ENCODE results near the gene FAM136A.
"Not testable (repeated sequence)": the region's sequence is repeated elsewhere in the genome, so short reads cannot be mapped to it uniquely, and the experiment has no call there.

FAM136A gene

DNA sequence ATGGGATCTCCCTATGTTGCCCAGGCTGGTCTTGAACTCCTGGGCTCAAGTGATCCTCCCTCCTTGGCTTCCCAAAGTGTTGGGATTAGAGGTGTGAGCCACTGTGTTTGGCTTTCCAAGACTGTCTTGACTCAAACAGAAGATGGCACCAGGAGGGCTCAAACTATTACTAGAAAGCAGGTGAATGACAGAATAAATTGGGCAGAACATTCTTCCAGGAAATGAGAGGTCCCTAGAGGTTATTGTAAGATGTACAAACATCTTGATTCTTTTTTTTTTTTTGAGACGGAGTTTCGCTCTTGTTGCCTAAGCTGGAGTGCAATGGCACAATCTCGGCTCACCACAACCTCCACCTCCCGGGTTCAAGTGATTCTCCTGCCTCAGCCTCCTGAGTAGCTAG lies 4.0 kb downstream of the FAM136A start:
- not testable (repeated sequence) for H4K8ac ChIP-seq (ENCODE audit: low read depth, low read length); H3K18ac ChIP-seq (ENCODE audit: low read length); H2BK15ac ChIP-seq (replicated peaks; ENCODE audit: low read depth); H4K5ac ChIP-seq (ENCODE audit: low read length); H3K36me3 ChIP-seq (ENCODE audit: control insufficient read depth, insufficient read depth, low read length); H3K4me2 ChIP-seq (ENCODE audit: low read length); H3K4ac ChIP-seq (ENCODE audit: low read depth, low read length); H3K27me3 ChIP-seq (ENCODE audit: insufficient read depth, low read length, poor library complexity); H2AK5ac ChIP-seq (ENCODE audit: low read length); H2BK5ac ChIP-seq (ENCODE audit: low read length); H3K4me1 ChIP-seq (ENCODE audit: control insufficient read depth, low read depth, low read length); H3K4me3 ChIP-seq (ENCODE audit: low read length); H3K79me2 ChIP-seq (ENCODE audit: control insufficient read depth, insufficient read depth, low read length); H3K79me1 ChIP-seq (ENCODE audit: low read length); H3K27ac ChIP-seq (ENCODE audit: low read depth, low read length); H2BK120ac ChIP-seq (ENCODE audit: low read depth, low read length); DNase-seq; H3K23ac ChIP-seq (ENCODE audit: low read length); H3K56ac ChIP-seq (ENCODE audit: low read length); H3K9ac ChIP-seq (ENCODE audit: low read length)
- WGBS (ENCODE audit: extremely low coverage, insufficient coverage, low lambda C conversion rate), result no CpG with 5 or more reads among the region's 4 CpGs

DNA sequence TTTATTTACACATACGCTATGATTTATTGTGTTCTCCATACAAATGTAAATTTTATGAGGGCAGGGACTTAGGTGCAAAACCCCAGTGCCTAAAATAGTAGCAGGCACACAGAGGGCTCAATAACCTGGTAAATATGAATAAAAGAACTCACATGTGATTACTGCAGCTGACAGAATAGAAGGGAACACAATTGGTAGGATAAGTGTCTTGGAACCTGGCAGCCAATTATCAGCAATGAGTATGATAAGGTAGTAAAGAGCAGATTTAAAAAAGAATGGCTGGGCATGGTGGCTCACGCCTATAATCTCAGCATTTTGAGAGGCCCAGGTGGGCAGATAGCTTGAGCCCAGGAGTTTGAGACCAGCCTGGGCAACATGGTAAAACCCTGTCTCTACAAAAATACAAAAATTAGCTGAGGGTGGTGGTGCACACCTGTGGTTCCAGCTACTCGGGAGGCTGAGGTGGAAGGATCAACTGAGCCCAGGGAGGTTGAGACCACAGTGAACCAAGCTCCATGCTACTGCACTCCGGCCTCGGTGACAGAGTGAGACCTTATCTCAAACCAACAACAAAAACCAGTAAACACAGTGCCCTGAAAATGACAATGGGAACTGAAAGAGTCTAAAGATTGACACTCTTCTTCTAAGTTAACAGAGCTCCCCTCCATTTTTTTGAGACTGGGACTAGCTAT lies 18.2 kb downstream of the FAM136A start:
- H3K4me1 ChIP-seq (ENCODE audit: control insufficient read depth, low read depth, low read length), result no peaks in the 10 kb centered on the region
- H3K36me3 ChIP-seq (ENCODE audit: control insufficient read depth, insufficient read depth, low read length), result peaks cover 10% of the 10 kb centered on the region
- no CpG with 5 or more reads among the region's 5 CpGs for WGBS (ENCODE audit: extremely low coverage, insufficient coverage, low lambda C conversion rate)
- peak; percentile 34 for DNase-seq
- no peak overlapping the region for H2BK120ac ChIP-seq (ENCODE audit: low read depth, low read length)
- peaks cover 6% of the 10 kb centered on the region for H3K79me1 ChIP-seq (ENCODE audit: low read length)
- no peak overlapping the region for H4K5ac ChIP-seq (ENCODE audit: low read length)
- H2BK5ac ChIP-seq (ENCODE audit: low read length), result no peak overlapping the region
- H3K4me2 ChIP-seq (ENCODE audit: low read length), result no peak overlapping the region
- no peak overlapping the region for H3K18ac ChIP-seq (ENCODE audit: low read length)
- H3K23ac ChIP-seq (ENCODE audit: low read length), result no peak overlapping the region
- H3K4me3 ChIP-seq (ENCODE audit: low read length), result no peak overlapping the region
- H3K27me3 ChIP-seq (ENCODE audit: insufficient read depth, low read length, poor library complexity), result no peaks in the 10 kb centered on the region
- H2BK15ac ChIP-seq (replicated peaks; ENCODE audit: low read depth), result no peak overlapping the region
- H3K56ac ChIP-seq (ENCODE audit: low read length), result no peak overlapping the region
- H3K27ac ChIP-seq (ENCODE audit: low read depth, low read length), result peak overlapping the region; percentile 59
- peaks cover 11% of the 10 kb centered on the region for H3K79me2 ChIP-seq (ENCODE audit: control insufficient read depth, insufficient read depth, low read length)
- no peak overlapping the region for H2AK5ac ChIP-seq (ENCODE audit: low read length)
- H3K9ac ChIP-seq (ENCODE audit: low read length), result no peak overlapping the region
- no peak overlapping the region for H3K4ac ChIP-seq (ENCODE audit: low read depth, low read length)
- no peak overlapping the region for H4K8ac ChIP-seq (ENCODE audit: low read depth, low read length)

DNA sequence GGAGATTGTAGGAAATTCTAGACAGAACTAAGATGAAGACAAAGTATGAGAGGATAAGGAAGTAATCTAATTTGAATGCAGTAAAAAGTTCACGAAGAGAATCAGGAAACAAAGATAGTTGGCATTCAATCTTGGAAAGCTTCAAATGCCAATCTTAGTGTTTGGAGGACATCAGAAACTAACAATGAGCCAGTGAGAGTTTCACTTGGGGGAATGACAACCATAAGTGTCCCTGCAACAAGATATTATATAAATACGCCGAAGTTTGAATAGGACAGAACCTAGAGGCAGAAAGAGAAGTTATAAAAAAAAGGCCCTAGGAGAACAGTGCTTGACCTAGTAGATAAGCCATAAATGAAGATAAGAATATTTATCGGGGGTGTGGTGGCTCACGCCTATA lies 19.4 kb downstream of the FAM136A start:
- H3K27ac ChIP-seq (ENCODE audit: low read depth, low read length), result no peak overlapping the region
- no peak overlapping the region for H3K4me3 ChIP-seq (ENCODE audit: low read length)
- no peak overlapping the region for H2BK120ac ChIP-seq (ENCODE audit: low read depth, low read length)
- no peak overlapping the region for H2BK15ac ChIP-seq (replicated peaks; ENCODE audit: low read depth)
- no peaks in the 10 kb centered on the region for H3K4me1 ChIP-seq (ENCODE audit: control insufficient read depth, low read depth, low read length)
- peaks cover 9% of the 10 kb centered on the region for H3K79me2 ChIP-seq (ENCODE audit: control insufficient read depth, insufficient read depth, low read length)
- H3K9ac ChIP-seq (ENCODE audit: low read length), result no peak overlapping the region
- H3K56ac ChIP-seq (ENCODE audit: low read length), result no peak overlapping the region
- H2BK5ac ChIP-seq (ENCODE audit: low read length), result no peak overlapping the region
- no peaks in the 10 kb centered on the region for H3K27me3 ChIP-seq (ENCODE audit: insufficient read depth, low read length, poor library complexity)
- no peak overlapping the region for H4K5ac ChIP-seq (ENCODE audit: low read length)
- no peak overlapping the region for H3K18ac ChIP-seq (ENCODE audit: low read length)
- no peak overlapping the region for H2AK5ac ChIP-seq (ENCODE audit: low read length)
- H3K4ac ChIP-seq (ENCODE audit: low read depth, low read length), result no peak overlapping the region
- DNase-seq, result no peak
- peaks cover 5% of the 10 kb centered on the region for H3K79me1 ChIP-seq (ENCODE audit: low read length)
- H3K36me3 ChIP-seq (ENCODE audit: control insufficient read depth, insufficient read depth, low read length), result peaks cover 8% of the 10 kb centered on the region
- no peak overlapping the region for H4K8ac ChIP-seq (ENCODE audit: low read depth, low read length)
- H3K4me2 ChIP-seq (ENCODE audit: low read length), result no peak overlapping the region
- WGBS (ENCODE audit: extremely low coverage, insufficient coverage, low lambda C conversion rate), result no CpG with 5 or more reads among the region's 5 CpGs
- no peak overlapping the region for H3K23ac ChIP-seq (ENCODE audit: low read length)

DNA sequence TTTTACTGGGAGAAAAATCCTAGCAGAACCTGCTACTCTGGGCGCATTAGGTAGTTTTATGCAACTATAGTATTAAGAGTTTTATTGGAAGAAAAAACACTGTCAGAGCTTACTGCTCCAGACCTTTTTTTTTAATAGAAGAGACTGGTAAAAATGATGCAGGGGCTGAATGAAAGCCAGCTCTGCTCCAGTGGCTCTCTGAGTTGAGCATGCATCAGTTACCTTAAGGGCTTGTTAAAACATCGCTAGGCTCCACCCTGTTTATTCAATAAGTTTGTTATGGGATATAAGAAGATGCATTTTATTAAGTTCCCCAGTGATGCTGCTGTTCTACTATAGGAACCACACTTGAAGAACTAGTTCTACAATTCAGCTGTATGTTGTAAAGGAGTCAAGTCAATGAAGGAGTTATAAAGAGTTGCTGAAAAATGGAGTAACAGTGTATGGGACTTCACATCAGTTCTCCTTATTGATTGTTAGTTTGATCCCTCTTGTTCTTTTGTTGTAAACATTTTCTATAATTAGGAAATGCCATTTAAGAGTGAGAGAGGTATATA lies 21.5 kb downstream of the FAM136A start:
- no peaks in the 10 kb centered on the region for H3K4me1 ChIP-seq (ENCODE audit: control insufficient read depth, low read depth, low read length)
- no peak overlapping the region for H3K4me3 ChIP-seq (ENCODE audit: low read length)
- no peak overlapping the region for H3K23ac ChIP-seq (ENCODE audit: low read length)
- no CpG with 5 or more reads among the region's 2 CpGs for WGBS (ENCODE audit: extremely low coverage, insufficient coverage, low lambda C conversion rate)
- H2BK5ac ChIP-seq (ENCODE audit: low read length), result no peak overlapping the region
- H3K9ac ChIP-seq (ENCODE audit: low read length), result no peak overlapping the region
- no peak overlapping the region for H3K4me2 ChIP-seq (ENCODE audit: low read length)
- no peaks in the 10 kb centered on the region for H3K27me3 ChIP-seq (ENCODE audit: insufficient read depth, low read length, poor library complexity)
- H3K36me3 ChIP-seq (ENCODE audit: control insufficient read depth, insufficient read depth, low read length), result peaks cover 7% of the 10 kb centered on the region
- DNase-seq, result no peak
- peaks cover 3% of the 10 kb centered on the region for H3K79me2 ChIP-seq (ENCODE audit: control insufficient read depth, insufficient read depth, low read length)
- no peak overlapping the region for H2BK15ac ChIP-seq (replicated peaks; ENCODE audit: low read depth)
- no peak overlapping the region for H2BK120ac ChIP-seq (ENCODE audit: low read depth, low read length)
- no peak overlapping the region for H3K4ac ChIP-seq (ENCODE audit: low read depth, low read length)
- H3K56ac ChIP-seq (ENCODE audit: low read length), result no peak overlapping the region
- H3K18ac ChIP-seq (ENCODE audit: low read length), result no peak overlapping the region
- no peak overlapping the region for H4K8ac ChIP-seq (ENCODE audit: low read depth, low read length)
- peaks cover 3% of the 10 kb centered on the region for H3K79me1 ChIP-seq (ENCODE audit: low read length)
- no peak overlapping the region for H2AK5ac ChIP-seq (ENCODE audit: low read length)
- no peak overlapping the region for H4K5ac ChIP-seq (ENCODE audit: low read length)
- no peak overlapping the region for H3K27ac ChIP-seq (ENCODE audit: low read depth, low read length)

DNA sequence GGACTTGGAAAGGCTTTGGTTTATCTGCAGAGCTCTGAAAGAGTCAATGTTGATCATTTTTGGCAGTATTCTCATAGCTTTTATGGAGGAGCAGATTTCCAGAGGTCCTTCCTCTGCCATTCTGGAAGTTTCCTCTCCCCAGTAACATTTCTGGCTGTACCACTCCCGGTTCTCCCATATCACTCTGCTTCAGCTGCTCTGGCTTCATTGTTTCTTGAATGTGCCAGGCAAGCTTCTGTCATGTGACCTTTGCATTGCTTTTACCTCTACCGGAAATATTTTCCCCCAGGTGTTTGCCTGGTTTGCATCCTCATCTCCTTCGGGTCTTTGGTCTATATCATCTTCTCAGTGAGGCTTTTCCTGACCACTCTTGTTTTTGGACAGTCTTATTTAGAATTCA lies 31.5 kb downstream of the FAM136A start:
- Histone ChIP-seq H3K27me3 (ENCODE audit: insufficient read depth, low read length, poor library complexity) (no peaks in the 10 kb centered on the region), H2BK15ac (replicated peaks; ENCODE audit: low read depth) (no peak overlapping the region), H2AK5ac (ENCODE audit: low read length) (no peak overlapping the region), H4K8ac (ENCODE audit: low read depth, low read length) (no peak overlapping the region), H3K4me3 (ENCODE audit: low read length) (no peak overlapping the region), H3K4me2 (ENCODE audit: low read length) (no peak overlapping the region), H2BK5ac (ENCODE audit: low read length) (no peak overlapping the region), H3K23ac (ENCODE audit: low read length) (no peak overlapping the region), H3K18ac (ENCODE audit: low read length) (no peak overlapping the region), H3K79me2 (ENCODE audit: control insufficient read depth, insufficient read depth, low read length) (no peaks in the 10 kb centered on the region), H2BK120ac (ENCODE audit: low read depth, low read length) (peak overlapping the region; percentile 61), H3K79me1 (ENCODE audit: low read length) (peaks cover 1% of the 10 kb centered on the region), H3K27ac (ENCODE audit: low read depth, low read length) (no peak overlapping the region), H3K36me3 (ENCODE audit: control insufficient read depth, insufficient read depth, low read length) (peaks cover 4% of the 10 kb centered on the region), H3K4ac (ENCODE audit: low read depth, low read length) (no peak overlapping the region), H3K56ac (ENCODE audit: low read length) (no peak overlapping the region), H4K5ac (ENCODE audit: low read length) (no peak overlapping the region), H3K4me1 (ENCODE audit: control insufficient read depth, low read depth, low read length) (no peaks in the 10 kb centered on the region), H3K9ac (ENCODE audit: low read length) (no peak overlapping the region)
- no peak for DNase-seq
- WGBS (ENCODE audit: extremely low coverage, insufficient coverage, low lambda C conversion rate), result no CpG with 5 or more reads among the region's 3 CpGs
